ENCODE results near the gene SLC24A4.

GRCh38 chr14:92507174-92507768 is 184.3 kb downstream of the SLC24A4 start:
- no peak for TF ChIP-seq CTCF (IDR thresholded peaks at IDR 0.05)
- no peak for TF ChIP-seq POLR2A (IDR thresholded peaks at IDR 0.05)

Data from uterus (tissue), 2 donors.